ENCODE measurements around the gene FADS3. TPM values are rescaled to one million over a fixed set of nuclear protein-coding genes. Genes with fewer than 3 reads are reported as not detected.

Gene FADS3
- total RNA-seq, 1 experiment from 2014 or later = 161 TPM

DNA sequence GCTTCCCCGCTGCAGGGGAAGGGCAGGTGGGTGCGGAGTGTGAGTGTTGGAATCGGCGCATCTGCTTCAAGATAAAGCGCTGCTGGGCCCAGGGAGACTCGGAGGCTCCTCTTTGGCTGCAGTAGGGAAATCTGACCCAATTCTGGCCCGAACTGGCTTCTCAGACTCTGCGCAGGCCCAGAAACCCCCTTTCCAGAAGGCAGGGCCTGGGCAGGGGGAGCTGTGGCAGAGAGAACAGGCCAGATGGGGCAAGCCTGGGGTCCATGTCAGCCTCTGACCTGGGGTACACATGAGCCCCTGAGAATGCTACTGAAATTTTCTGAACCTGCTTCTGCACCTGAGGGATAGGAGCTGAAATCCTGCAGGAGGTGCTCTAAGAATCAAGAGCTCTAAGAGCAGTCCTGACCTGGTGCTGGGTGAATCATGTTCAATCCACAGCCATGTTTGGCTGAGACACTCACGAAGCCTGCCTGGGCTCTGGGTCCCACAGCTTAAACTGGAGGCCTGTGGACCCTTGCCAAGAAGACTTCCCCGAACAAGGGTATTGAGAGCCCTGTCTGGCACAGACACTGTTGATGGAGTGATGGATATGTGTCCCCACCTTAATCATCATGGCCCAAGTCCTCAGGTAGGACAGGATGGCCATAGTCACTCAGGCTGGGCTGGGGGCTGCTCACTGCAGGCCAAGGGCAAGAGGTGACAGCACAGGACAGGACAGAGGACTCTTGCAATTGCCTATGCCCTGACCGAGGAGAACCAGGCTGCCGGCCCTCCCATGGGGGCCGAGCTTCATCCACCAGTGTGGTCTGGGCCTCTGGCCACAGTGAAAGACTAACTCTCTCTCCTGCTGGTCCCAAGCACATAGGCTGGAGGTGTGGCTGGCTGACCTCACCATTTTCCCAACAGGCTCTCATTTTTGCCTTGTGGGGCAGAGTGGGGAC, 19.1 kb upstream of the FADS3 start:
- DNase-seq (ENCODE audit: low read depth in 1 of 2, low spot score in 2 of 2) = no peak
- no peak overlapping the region for H3K27ac ChIP-seq
- no peaks in the 10 kb centered on the region for H3K9me3 ChIP-seq (replicated peaks)
- no peaks in the 10 kb centered on the region for H3K36me3 ChIP-seq
- no peaks in the 10 kb centered on the region for H3K27me3 ChIP-seq (replicated peaks)
- H3K4me1 ChIP-seq (replicated peaks) = no peaks in the 10 kb centered on the region
- H3K4me3 ChIP-seq = no peak overlapping the region

DNA sequence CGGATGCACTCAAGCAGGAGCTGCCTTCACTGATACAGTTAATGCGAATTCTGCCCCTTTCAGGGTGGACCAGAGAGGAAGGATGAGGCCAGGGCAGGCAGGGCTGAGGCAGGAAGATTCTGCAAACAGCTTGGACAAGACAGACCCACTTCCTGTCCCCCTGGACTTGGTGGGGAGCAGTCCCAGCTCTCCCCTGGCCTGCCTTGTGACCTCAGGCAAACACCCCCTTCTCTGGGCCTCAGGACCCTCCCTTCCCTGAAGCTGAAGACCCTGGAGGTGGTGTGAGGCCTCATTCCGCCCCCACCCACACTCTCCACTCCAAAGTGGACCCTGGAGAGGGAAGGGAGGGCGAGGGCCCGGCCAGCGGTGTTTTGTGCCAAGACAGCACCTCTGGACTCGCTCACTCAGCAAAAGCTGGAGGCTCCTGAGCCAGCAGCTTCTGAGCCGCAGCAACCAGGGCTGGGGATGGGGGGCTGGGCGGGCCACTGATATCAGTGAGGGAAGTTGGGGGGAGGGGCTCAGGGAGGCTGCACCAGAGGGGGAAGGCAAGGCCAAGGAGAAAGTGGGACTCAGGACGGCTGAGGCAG, 17.5 kb upstream of the FADS3 start:
- Histone ChIP-seq H3K4me3 (no peak overlapping the region), H3K27me3 (replicated peaks) (no peaks in the 10 kb centered on the region), H3K27ac (no peak overlapping the region), H3K36me3 (no peaks in the 10 kb centered on the region; the same call in 1 of the 2 replicates), H3K9me3 (replicated peaks) (no peaks in the 10 kb centered on the region), H3K4me1 (replicated peaks) (no peaks in the 10 kb centered on the region)
- no peak for DNase-seq (ENCODE audit: low read depth in 1 of 2, low spot score in 2 of 2)

DNA sequence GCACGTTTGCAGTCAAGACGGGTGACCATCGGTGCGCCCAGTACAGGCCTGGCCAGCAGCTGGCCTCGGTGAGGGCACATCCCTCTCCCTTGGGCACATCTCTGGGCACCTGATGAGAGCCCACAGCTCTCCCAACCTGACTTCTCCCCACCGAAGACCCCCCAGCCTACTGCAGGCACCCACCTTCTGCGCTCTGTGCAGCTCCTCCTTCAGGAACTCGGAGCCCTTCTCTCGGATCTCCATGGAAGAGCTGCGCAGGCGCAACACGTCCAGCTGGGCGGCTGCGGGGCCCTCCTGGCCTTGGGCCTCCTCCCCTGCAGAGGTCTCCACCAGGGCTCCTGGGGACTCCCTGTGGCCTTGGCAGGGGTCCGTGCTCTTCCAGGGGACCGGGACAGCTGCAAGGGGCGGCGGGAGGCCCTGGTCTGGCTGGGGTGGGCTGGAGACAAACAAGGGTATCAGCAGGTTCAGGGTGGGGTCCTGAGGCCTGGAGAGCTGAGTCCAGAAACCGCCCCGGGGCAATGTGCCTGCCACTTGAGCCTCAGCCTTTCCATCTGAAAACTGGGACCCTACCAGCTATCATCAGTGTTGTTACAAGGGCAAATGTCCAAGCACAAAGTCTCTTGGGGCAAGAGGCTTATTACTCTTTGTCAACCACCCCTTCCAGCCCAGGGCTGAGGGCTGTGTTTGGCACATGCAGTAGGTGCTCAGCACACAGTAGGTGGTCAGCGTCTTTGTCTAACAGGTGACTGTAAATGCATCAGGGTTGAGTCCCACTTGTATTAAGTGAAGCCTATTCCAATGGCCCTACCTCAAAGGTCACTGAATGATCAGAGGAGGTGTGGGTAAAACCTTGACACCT, 16.8 kb upstream of the FADS3 start:
- Histone ChIP-seq H3K9me3 (replicated peaks) (no peaks in the 10 kb centered on the region), H3K36me3 (no peaks in the 10 kb centered on the region; the same call in 1 of the 2 replicates)
- no peak for DNase-seq (ENCODE audit: low read depth in 1 of 2, low spot score in 2 of 2)

DNA sequence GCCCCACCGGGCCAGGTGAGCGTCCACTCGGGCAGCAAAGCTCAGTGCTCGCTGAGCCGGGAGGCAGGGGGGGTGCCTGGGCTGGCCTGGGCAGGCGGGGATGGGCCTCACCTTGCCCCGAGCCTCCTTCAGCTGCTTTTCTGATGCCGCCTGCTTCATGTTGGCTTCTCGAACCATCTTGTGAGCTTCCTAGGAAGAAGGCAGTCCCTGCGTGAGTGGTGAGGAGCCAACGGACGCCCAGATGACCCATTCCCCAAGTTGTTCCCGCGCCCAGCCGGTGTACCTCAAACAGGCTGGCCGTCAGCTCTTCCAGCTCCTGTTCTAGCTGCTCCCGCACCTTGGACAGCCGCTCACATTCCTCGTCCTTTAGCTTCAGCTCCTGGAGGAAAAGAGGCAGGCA, 15.9 kb upstream of the FADS3 start:
- no peaks in the 10 kb centered on the region for H3K27me3 ChIP-seq (replicated peaks)
- H3K4me3 ChIP-seq = no peak overlapping the region
- no peak for DNase-seq (ENCODE audit: low read depth in 1 of 2, low spot score in 2 of 2)
- no peaks in the 10 kb centered on the region for H3K9me3 ChIP-seq (replicated peaks)
- no peaks in the 10 kb centered on the region; the same call in 1 of the 2 replicates for H3K36me3 ChIP-seq
- H3K4me1 ChIP-seq (replicated peaks) = no peaks in the 10 kb centered on the region
- no peak overlapping the region for H3K27ac ChIP-seq

More for the DNA sequence above, 16.8 kb upstream of the FADS3 start:
- H3K27me3 ChIP-seq (replicated peaks) = no peaks in the 10 kb centered on the region
- H3K4me1 ChIP-seq (replicated peaks) = no peaks in the 10 kb centered on the region
- no peak overlapping the region for H3K4me3 ChIP-seq
- H3K27ac ChIP-seq = no peak overlapping the region

DNA sequence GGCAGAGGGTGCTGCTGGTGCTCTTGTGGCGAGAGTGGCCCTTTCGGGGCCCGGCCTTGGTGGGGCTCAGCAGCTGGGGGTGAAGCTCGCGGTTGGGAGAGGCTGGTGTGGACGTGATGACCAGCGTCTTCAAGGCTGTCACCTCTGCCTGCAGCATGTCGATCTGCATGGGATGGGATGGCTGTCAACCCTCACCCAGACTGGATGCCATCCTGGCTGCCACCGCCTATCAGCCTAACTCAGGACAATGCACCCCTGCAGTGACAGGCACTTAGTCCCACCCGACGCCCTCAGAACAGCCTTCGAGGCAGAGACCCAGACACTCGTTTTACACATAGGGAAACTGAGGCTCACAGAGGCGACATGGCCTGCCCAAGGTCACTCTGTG, 15.2 kb upstream of the FADS3 start:
- Histone ChIP-seq H3K27ac (no peak overlapping the region), H3K4me1 (replicated peaks) (no peaks in the 10 kb centered on the region), H3K4me3 (no peak overlapping the region), H3K9me3 (replicated peaks) (no peaks in the 10 kb centered on the region), H3K27me3 (replicated peaks) (no peaks in the 10 kb centered on the region), H3K36me3 (no peaks in the 10 kb centered on the region; the same call in 1 of the 2 replicates)
- DNase-seq (ENCODE audit: low read depth in 1 of 2, low spot score in 2 of 2) = no peak

DNA sequence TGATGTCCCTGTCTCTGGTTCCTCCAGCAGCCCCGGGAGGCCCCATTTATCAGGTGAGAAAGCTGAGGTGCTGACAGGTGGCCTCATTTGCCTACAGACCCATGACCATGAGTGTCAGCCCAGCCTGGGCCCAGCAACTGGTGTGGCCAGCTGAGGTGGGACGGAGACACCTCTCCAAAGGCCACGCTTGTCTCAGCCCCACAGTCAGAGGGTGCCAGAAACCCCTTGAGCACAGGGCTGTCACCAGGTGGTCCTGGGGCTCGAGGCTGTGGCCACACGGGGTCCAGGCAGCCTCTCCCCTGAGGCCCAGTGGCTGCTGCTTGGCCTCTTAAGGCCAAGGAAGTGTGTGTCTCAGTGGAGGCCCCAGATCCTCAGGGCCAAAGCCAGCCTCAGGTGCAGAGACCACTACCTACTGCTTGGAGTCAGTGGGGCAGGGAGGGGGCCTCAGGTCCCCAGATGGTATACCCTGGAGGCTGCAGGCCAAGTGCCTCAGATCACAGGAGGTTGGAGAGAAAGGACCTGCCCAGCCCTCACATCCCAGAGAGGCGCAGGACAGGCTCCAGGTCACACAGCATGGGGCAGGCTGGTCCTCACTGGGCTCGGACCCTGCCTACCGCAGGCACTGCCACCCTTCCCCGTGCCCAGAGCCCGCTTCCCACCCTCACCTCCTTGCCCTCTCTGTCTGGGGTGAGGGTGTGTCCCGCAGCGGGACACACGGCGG, 14.6 kb upstream of the FADS3 start:
- H3K27ac ChIP-seq = no peak overlapping the region
- no peak for DNase-seq (ENCODE audit: low read depth in 1 of 2, low spot score in 2 of 2)
- H3K27me3 ChIP-seq (replicated peaks) = no peaks in the 10 kb centered on the region
- no peak overlapping the region for H3K4me3 ChIP-seq
- no peaks in the 10 kb centered on the region; the same call in 1 of the 2 replicates for H3K36me3 ChIP-seq
- H3K4me1 ChIP-seq (replicated peaks) = no peaks in the 10 kb centered on the region
- H3K9me3 ChIP-seq (replicated peaks) = no peaks in the 10 kb centered on the region

DNA sequence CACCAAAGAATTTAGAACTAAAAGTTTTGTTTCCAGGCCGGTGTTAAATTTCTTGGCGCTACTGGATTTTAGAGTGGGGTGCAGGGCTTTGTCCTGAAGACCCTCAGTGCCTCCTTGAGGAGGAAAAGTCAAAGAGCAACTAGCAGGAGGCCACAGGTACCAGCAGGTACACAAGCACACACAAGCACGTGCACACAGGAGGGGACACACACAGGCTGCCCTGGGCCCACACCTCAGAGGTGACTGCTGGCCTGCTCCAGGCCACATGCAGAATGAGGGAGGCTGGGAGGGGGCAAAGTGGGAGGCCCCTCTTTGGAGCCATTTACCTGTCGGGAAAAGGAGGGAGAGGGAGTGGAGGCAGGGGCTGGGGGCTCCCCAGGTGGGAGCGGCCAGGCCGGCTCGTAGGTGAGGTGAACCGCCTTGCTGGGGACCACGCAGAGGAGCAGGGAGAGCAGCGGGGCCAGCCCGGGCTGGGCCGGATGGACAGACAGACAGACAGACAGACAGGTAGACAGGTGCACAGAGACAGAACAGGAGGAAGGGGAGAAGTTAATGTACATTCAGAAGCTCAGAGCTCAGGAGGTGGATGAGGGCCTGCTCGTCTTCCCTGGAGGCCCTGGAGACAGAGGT, 13.8 kb upstream of the FADS3 start:
- H3K4me1 ChIP-seq (replicated peaks) = no peaks in the 10 kb centered on the region
- no peaks in the 10 kb centered on the region for H3K27me3 ChIP-seq (replicated peaks)
- H3K36me3 ChIP-seq = no peaks in the 10 kb centered on the region; the same call in 1 of the 2 replicates
- H3K27ac ChIP-seq = no peak overlapping the region
- no peak overlapping the region for H3K4me3 ChIP-seq
- H3K9me3 ChIP-seq (replicated peaks) = no peaks in the 10 kb centered on the region
- no peak for DNase-seq (ENCODE audit: low read depth in 1 of 2, low spot score in 2 of 2)

DNA sequence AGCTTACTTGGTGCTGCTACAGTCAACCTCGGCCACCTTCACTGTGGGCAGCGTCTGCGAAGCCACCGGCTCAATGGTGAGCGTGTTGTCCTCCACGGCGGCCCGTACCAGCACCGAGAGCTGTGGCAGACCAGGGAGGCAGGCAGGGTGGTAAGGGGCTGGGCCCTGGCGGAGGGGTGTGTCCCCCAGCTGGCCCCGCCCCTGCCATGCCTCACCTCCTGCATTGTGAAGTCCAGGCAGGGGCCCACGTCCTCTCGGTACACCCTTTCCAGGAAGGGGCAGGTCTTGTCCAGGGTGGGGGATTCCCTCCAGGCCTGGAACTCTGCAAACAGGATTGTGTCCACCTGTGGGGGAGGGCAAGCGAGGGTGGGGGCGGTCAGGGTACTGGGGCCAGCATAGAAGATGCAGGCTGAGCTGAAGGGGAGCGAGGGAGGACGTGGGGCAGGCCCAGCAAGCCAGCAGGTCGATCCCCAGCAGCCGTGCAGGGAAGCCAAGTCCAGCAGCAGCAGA, 13.2 kb upstream of the FADS3 start:
- H3K36me3 ChIP-seq = no peaks in the 10 kb centered on the region; the same call in 1 of the 2 replicates
- no peaks in the 10 kb centered on the region for H3K27me3 ChIP-seq (replicated peaks)
- H3K4me1 ChIP-seq (replicated peaks) = no peaks in the 10 kb centered on the region
- no peaks in the 10 kb centered on the region for H3K9me3 ChIP-seq (replicated peaks)
- DNase-seq (ENCODE audit: low read depth in 1 of 2, low spot score in 2 of 2) = no peak
- H3K4me3 ChIP-seq = no peak overlapping the region
- no peak overlapping the region for H3K27ac ChIP-seq

DNA sequence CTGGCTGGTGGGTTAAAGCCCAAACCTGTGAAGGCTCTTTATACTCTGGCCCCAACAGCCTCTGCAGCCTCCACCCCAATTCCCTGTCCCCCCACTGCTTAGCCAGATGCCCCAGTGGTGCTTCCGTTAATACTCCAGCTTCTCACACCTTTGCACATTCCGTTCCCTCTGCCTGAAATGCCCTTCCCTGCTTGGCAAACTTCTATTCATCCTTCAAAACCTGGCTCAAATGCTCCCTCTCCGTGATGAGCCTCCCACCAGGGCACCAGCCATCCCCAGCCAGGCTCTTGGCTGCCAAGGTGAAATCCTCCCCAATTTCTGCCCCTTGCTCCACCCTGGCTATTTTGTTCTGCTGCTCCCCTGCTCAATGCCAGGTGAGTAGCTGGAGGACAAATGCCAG, 12.5 kb upstream of the FADS3 start:
- DNase-seq (ENCODE audit: low read depth in 1 of 2, low spot score in 2 of 2) = no peak
- H3K4me1 ChIP-seq (replicated peaks) = no peaks in the 10 kb centered on the region; the same call in 1 of the 2 replicates
- H3K27me3 ChIP-seq (replicated peaks) = no peaks in the 10 kb centered on the region
- no peaks in the 10 kb centered on the region for H3K9me3 ChIP-seq (replicated peaks)
- no peaks in the 10 kb centered on the region; the same call in 1 of the 2 replicates for H3K36me3 ChIP-seq
- no peak overlapping the region for H3K4me3 ChIP-seq
- H3K27ac ChIP-seq = no peak overlapping the region

DNA sequence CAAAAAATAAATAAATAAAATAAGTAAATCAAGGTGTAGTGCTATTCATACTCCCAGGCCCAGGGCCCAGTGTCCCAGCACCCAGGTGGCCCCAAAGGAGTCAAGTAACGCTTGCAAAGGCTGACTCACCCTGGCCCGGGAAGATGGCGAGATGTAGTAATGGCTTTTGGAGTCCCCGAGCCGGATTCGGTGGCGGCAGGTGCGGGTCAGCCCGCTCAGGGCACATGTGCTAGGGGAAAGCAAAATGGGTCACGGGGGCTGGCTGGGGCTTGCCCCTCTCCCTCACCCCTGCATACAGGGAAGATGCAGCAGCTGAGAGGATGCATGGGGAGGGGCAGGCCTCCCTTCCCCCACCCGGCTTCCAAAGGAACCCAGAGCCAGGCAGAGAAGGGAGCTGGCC, 11.0 kb upstream of the FADS3 start:
- H3K9me3 ChIP-seq (replicated peaks) = no peaks in the 10 kb centered on the region
- H3K4me1 ChIP-seq (replicated peaks) = no peaks in the 10 kb centered on the region; the same call in 1 of the 2 replicates
- H3K36me3 ChIP-seq = no peaks in the 10 kb centered on the region; the same call in 1 of the 2 replicates
- H3K27ac ChIP-seq = no peak overlapping the region
- DNase-seq (ENCODE audit: low read depth in 1 of 2, low spot score in 2 of 2) = no peak
- H3K27me3 ChIP-seq (replicated peaks) = no peaks in the 10 kb centered on the region
- no peak overlapping the region for H3K4me3 ChIP-seq

DNA sequence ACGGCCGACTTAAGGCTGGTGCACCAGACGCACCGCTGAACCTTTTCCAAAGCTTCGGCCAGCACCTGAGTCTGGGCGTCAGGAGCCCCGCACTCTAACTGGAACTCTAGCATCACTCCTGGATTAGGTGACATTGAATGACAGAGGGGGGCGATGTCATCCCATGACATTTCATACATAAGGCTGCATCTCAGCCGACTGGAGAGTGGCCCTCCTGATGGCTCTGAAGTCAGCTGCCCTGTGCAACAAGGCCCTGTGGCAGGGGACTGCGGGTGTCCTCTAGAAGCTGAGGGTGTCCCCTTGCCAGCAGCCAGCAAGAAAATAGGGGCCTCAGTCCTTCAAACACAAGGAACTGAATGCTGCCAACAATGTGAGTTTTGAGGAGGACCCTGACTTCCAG, 10.1 kb upstream of the FADS3 start:
- Histone ChIP-seq H3K27me3 (replicated peaks) (no peaks in the 10 kb centered on the region), H3K27ac (no peak overlapping the region), H3K4me3 (no peak overlapping the region), H3K9me3 (replicated peaks) (no peaks in the 10 kb centered on the region), H3K4me1 (replicated peaks) (no peaks in the 10 kb centered on the region; the same call in 1 of the 2 replicates), H3K36me3 (no peaks in the 10 kb centered on the region; the same call in 1 of the 2 replicates)
- DNase-seq (ENCODE audit: low read depth in 1 of 2, low spot score in 2 of 2) = no peak

DNA sequence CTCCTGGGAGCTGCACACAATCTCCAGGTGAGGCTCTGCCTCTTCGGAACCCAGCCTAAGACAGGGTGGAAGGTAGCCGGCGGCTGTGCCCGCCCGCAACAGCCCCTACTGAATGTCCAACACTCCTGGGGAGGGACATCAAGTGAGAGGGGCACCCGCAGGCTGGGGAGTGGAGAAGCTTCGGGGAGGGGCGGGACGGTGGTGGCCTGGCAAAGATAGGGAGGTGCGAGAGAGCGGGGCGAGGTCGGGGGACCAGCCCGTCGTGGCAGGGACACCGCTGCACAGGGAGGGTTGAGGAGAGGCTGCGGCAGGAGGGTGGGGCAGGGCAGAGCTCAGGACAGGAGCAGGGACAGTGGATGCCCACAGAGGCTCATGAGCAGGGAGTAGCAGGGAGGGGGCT, 8.9 kb upstream of the FADS3 start:
- Histone ChIP-seq H3K27ac (no peak overlapping the region), H3K36me3 (no peaks in the 10 kb centered on the region; the same call in 1 of the 2 replicates), H3K4me1 (replicated peaks) (no peaks in the 10 kb centered on the region; the same call in 1 of the 2 replicates), H3K4me3 (no peak overlapping the region), H3K9me3 (replicated peaks) (no peaks in the 10 kb centered on the region), H3K27me3 (replicated peaks) (no peaks in the 10 kb centered on the region)
- DNase-seq (ENCODE audit: low read depth in 1 of 2, low spot score in 2 of 2) = no peak
